CD14-positive monocyte (primary cell): ENCODE data around the gene KIAA1614. TPM values are rescaled to one million over a fixed set of nuclear protein-coding genes. Genes with fewer than 3 reads are reported as not detected.

ENCODE experiments used
- DNase-seq, 3 donors: peaks; one replicate each; pipeline ENCODE4 v3.0.0-alpha.2; 2011 to 2022
- H2AFZ ChIP-seq: 2 replicates; pipeline ENCODE4 v1.6.0; 2012; ENCODE audit warnings: mild to moderate bottlenecking, low read depth, low read length, inconsistent platforms; ENCODE audit not compliant: insufficient read depth, poor library complexity, severe bottlenecking
- H3K27ac ChIP-seq, 2 donors: 1 replicate in 1 of 2; 2 replicates in 1 of 2; pipeline ENCODE4 v1.5.1; 2012 to 2013; ENCODE audit warnings: low read length in 2 of 2, control low read depth in 1 of 2, inconsistent platforms in 1 of 2, low read depth in 1 of 2, mild to moderate bottlenecking in 1 of 2
- H3K27me3 ChIP-seq, 2 donors: one replicate each; pipeline versions ENCODE4 v1.6.0 to v1.6.1; 2011 to 2013; ENCODE audit warnings: low read length in 2 of 2; ENCODE audit not compliant: control insufficient read depth in 2 of 2, insufficient read depth in 2 of 2
- H3K36me3 ChIP-seq, 2 donors: replicated peaks in 1 of 2; 1 replicate in 1 of 2; 2 replicates in 1 of 2; pipeline versions ENCODE4 v1.5.1 to v1.6.1; 2012 to 2013; ENCODE audit warnings: low read length in 2 of 2, control low read depth in 1 of 2, inconsistent platforms in 1 of 2, mild to moderate bottlenecking in 1 of 2; ENCODE audit not compliant: insufficient read depth in 2 of 2, control insufficient read depth in 1 of 2
- H3K4me1 ChIP-seq, 2 donors: 1 replicate in 1 of 2; 2 replicates in 1 of 2; pipeline versions ENCODE4 v1.5.1 to v1.6.1; 2012 to 2013; ENCODE audit warnings: low read length in 2 of 2, control low read depth in 1 of 2, inconsistent platforms in 1 of 2, mild to moderate bottlenecking in 1 of 2, moderate library complexity in 1 of 2; ENCODE audit not compliant: insufficient read depth in 2 of 2, control insufficient read depth in 1 of 2
- H3K4me2 ChIP-seq: replicated peaks from 2 replicates; pipeline ENCODE3; 2012; ENCODE audit warnings: low read length, moderate library complexity, mild to moderate bottlenecking; ENCODE audit not compliant: poor library complexity, severe bottlenecking; ENCODE audit errors: extremely low read depth
- H3K4me3 ChIP-seq, 3 experiments: fragments of 200-600 bp in 1 of 3; sonication (generic) in 1 of 3; replicated peaks in 1 of 3; 1 replicate in 2 of 3; 2 replicates in 1 of 3; pipeline ENCODE4 v1.5.1; 2011 to 2013; ENCODE audit warnings: low read length in 3 of 3, mild to moderate bottlenecking in 3 of 3, control low read depth in 2 of 3, low read depth in 2 of 3, inconsistent platforms in 1 of 3, moderate library complexity in 1 of 3
- H3K79me2 ChIP-seq: 2 replicates; pipeline ENCODE4 v1.6.0; 2012; ENCODE audit warnings: mild to moderate bottlenecking, control low read depth, inconsistent platforms, low read length, moderate library complexity; ENCODE audit not compliant: insufficient read depth
- H3K9ac ChIP-seq: 2 replicates; pipeline ENCODE4 v1.6.0; 2017; ENCODE audit warnings: low read length, mild to moderate bottlenecking; ENCODE audit not compliant: insufficient read depth, poor library complexity, severe bottlenecking
- H3K9me3 ChIP-seq, 2 donors: replicated peaks in 1 of 2; 1 replicate in 1 of 2; 2 replicates in 1 of 2; pipeline versions ENCODE4 v1.5.1 to v1.6.1; 2012 to 2013; ENCODE audit warnings: low read length in 2 of 2, control low read depth in 1 of 2; ENCODE audit not compliant: control insufficient read depth in 1 of 2, insufficient read depth in 1 of 2
- H4K20me1 ChIP-seq: 2 replicates; pipeline ENCODE4 v1.6.0; 2012; ENCODE audit warnings: mild to moderate bottlenecking, low read length, control low read depth, moderate library complexity; ENCODE audit not compliant: insufficient read depth
- H3K27ac Mint-ChIP-seq, 7 donors: one replicate each; pipeline ENCODE4 v1.8.0; 2020; ENCODE audit warnings: mild to moderate bottlenecking in 7 of 7, mixed read lengths in 7 of 7, moderate library complexity in 6 of 7, inconsistent platforms in 2 of 7
- H3K27me3 Mint-ChIP-seq, 3 donors: one replicate each; pipeline ENCODE4 v1.8.0; 2021 to 2022; ENCODE audit warnings: low read depth in 3 of 3, mild to moderate bottlenecking in 3 of 3, mixed read lengths in 3 of 3, moderate library complexity in 3 of 3, inconsistent platforms in 1 of 3
- H3K36me3 Mint-ChIP-seq, 2 donors: one replicate each; pipeline ENCODE4 v1.8.0; 2020; ENCODE audit warnings: mixed read lengths in 2 of 2, inconsistent platforms in 1 of 2, mild to moderate bottlenecking in 1 of 2
- H3K4me1 Mint-ChIP-seq: one replicate; pipeline ENCODE4 v1.8.0; 2020; ENCODE audit warnings: mild to moderate bottlenecking, mixed read lengths
- H3K4me3 Mint-ChIP-seq, 2 donors: one replicate each; pipeline ENCODE4 v1.8.0; 2020; ENCODE audit warnings: mild to moderate bottlenecking in 2 of 2, mixed read lengths in 2 of 2, moderate library complexity in 1 of 2
- H3K9me3 Mint-ChIP-seq, 7 donors: one replicate each; pipeline ENCODE4 v1.8.0; 2020 to 2022; ENCODE audit warnings: mixed read lengths in 7 of 7, mild to moderate bottlenecking in 6 of 7, moderate library complexity in 6 of 7, inconsistent platforms in 2 of 7
- WGBS: methylation state at CpG from one replicate; pipeline ENCODE4 v1.1.5; 2013; ENCODE audit warnings: missing lambda C conversion rate; ENCODE audit not compliant: insufficient coverage; 5-methylcytosine and 5-hydroxymethylcytosine counted together
- intact Hi-C, 2 donors: fragments of 100-400 bp; cut with micrococcal nuclease; formaldehyde crosslinking; loops; one replicate each; pipeline versions ENCODE4 v1.15.0 to v1.15.1; 2023
- polyA plus RNA-seq, 3 donors: library from polyadenylated mRNA; depleted of rRNA in 1 of 3; unstranded in 2 of 3; stranded (reverse) in 1 of 3; fragments of 300-500 nt in 2 of 3; fragments of >200 nt in 1 of 3; fragmentation: Illumina TruSeq in 2 of 3; gene quantifications; 1 replicate in 2 of 3; 2 replicates in 1 of 3; pipeline ENCODE4 v1.2.3, GENCODE V29; 2012 to 2021
- TF ChIP-seq, protein P1 (sequence below): fragments of 200-600 bp; IDR thresholded peaks from one replicate; pipeline ENCODE4 v1.8.0; 2022; ENCODE audit warnings: antibody characterized with exemption, mild to moderate bottlenecking

The KIAA1614 gene
- polyA plus RNA-seq, 3 donors, result 0.08 TPM; not detected in 2

- no peak overlapping the region for H3K9ac ChIP-seq
- no peak for DNase-seq
Measured at GRCh38 chr1:180950321-180950720, 37.6 kb downstream of the KIAA1614 start.

DNA sequence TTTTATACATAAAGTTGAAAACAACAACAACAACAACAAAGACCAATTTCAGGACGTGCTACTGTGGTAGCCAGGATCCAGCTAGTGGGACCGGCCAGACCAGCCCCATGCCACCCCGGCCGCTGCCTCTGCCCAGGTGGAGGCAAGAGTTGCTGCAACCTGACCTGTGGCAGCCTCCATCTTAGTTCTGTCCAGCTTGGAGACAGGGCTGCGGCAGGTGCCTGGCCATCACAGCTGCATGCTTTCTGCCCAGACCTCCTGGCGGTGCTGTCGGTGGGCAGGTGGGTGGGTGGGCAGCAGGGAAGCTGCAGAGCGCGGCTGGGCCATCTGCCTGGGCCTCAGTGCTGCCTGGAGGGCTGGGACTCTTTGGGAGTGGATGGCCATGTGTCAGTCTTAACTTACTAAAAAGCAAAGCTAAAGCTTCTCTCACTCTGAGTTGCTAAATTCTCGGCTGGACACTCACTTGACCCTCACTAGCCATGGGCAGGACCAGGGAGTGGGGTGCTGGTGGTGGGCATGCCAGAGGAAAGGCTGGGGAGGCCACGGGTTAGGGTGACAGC lies 38.6 kb downstream of the KIAA1614 start:
- peaks cover 31 to 33% of the 10 kb centered on the region in 2 donors for H3K36me3 Mint-ChIP-seq
- H3K27ac Mint-ChIP-seq, result peak overlapping the region in 1 of 7 donors; percentile 70
- intact Hi-C loops, result no loop called here
- Histone ChIP-seq H3K36me3 (peaks cover 0 to 32% of the 10 kb centered on the region in 2 donors), H3K79me2 (no peaks in the 10 kb centered on the region), H4K20me1 (peaks cover 39% of the 10 kb centered on the region), H3K9ac (no peak overlapping the region), H3K27me3 (peaks cover 0 to 4% of the 10 kb centered on the region in 2 donors), H3K4me3 (no peak overlapping the region), H2AFZ (no peak overlapping the region), H3K27ac (no peak overlapping the region), H3K4me2 (no peak overlapping the region), H3K9me3 (peaks cover 13 to 14% of the 10 kb centered on the region in 2 donors), H3K4me1 (peaks cover 12 to 18% of the 10 kb centered on the region in 2 donors)
- H3K27me3 Mint-ChIP-seq, result peaks cover 0 to 14% (median 10%) of the 10 kb centered on the region in 3 donors
- TF ChIP-seq, protein P1, sequence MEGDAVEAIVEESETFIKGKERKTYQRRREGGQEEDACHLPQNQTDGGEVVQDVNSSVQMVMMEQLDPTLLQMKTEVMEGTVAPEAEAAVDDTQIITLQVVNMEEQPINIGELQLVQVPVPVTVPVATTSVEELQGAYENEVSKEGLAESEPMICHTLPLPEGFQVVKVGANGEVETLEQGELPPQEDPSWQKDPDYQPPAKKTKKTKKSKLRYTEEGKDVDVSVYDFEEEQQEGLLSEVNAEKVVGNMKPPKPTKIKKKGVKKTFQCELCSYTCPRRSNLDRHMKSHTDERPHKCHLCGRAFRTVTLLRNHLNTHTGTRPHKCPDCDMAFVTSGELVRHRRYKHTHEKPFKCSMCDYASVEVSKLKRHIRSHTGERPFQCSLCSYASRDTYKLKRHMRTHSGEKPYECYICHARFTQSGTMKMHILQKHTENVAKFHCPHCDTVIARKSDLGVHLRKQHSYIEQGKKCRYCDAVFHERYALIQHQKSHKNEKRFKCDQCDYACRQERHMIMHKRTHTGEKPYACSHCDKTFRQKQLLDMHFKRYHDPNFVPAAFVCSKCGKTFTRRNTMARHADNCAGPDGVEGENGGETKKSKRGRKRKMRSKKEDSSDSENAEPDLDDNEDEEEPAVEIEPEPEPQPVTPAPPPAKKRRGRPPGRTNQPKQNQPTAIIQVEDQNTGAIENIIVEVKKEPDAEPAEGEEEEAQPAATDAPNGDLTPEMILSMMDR, result no peak
- no peak for DNase-seq
- WGBS, result 97% methylated on average over 9 of the region's 11 CpGs
- peaks cover 10 to 22% (median 20%) of the 10 kb centered on the region in 7 donors for H3K9me3 Mint-ChIP-seq
- no peak overlapping the region for H3K4me3 Mint-ChIP-seq
- H3K4me1 Mint-ChIP-seq, result peaks cover 14% of the 10 kb centered on the region

More at GRCh38 chr1:180950321-180950720, 37.6 kb downstream of the KIAA1614 start:
- intact Hi-C loops, result no loop called here
- TF ChIP-seq, protein P1, result no peak
- 95% methylated on average over 12 of the region's 12 CpGs for WGBS
- Mint-ChIP-seq H3K27me3 (peaks cover 0 to 14% (median 9%) of the 10 kb centered on the region in 3 donors), H3K4me1 (peaks cover 14% of the 10 kb centered on the region), H3K9me3 (peaks cover 14 to 29% (median 22%) of the 10 kb centered on the region in 7 donors), H3K27ac (no peak overlapping the region), H3K4me3 (no peak overlapping the region), H3K36me3 (peaks cover 33% of the 10 kb centered on the region in 2 donors)
- peaks cover 0 to 32% of the 10 kb centered on the region in 2 donors for H3K36me3 ChIP-seq
- H3K79me2 ChIP-seq, result no peaks in the 10 kb centered on the region
- no peak overlapping the region for H2AFZ ChIP-seq
- H3K4me2 ChIP-seq, result no peak overlapping the region
- peaks cover 0 to 4% of the 10 kb centered on the region in 2 donors for H3K27me3 ChIP-seq
- peaks cover 12 to 18% of the 10 kb centered on the region in 2 donors for H3K4me1 ChIP-seq
- H3K27ac ChIP-seq, result no peak overlapping the region
- peaks cover 17 to 21% of the 10 kb centered on the region in 2 donors for H3K9me3 ChIP-seq
- peaks cover 30% of the 10 kb centered on the region for H4K20me1 ChIP-seq
- no peak overlapping the region for H3K4me3 ChIP-seq
